ENCODE results near the gene PDLIM4.
A peak's percentile ranks its signal among the peaks of the same experiment; 100 is the strongest.

The PDLIM4 gene

GRCh38 chr5:132256783-132257130 lies 739 bp upstream of the PDLIM4 start:
- TF ChIP-seq CTCF (IDR thresholded peaks at IDR 0.05; ENCODE audit: low read depth, low read length, missing control alignments): no peak
- no peak for DNase-seq (ENCODE audit: extremely low read depth, low read depth)
- H3K4me3 ChIP-seq (replicated peaks; ENCODE audit: low read depth, low read length): peak overlapping the region; percentile 67

- TF ChIP-seq CTCF (IDR thresholded peaks at IDR 0.05; ENCODE audit: low read depth, low read length, missing control alignments): no peak
These were observed 889 bp downstream of the PDLIM4 start for GRCh38 chr5:132258102-132259068.

GRCh38 chr5:132259069-132259851 lies 1.8 kb downstream of the PDLIM4 start:
- TF ChIP-seq CTCF (IDR thresholded peaks at IDR 0.05; ENCODE audit: low read depth, low read length, missing control alignments): no peak
- peak; percentile 75 for DNase-seq (ENCODE audit: extremely low read depth, low read depth)
- H3K4me3 ChIP-seq (replicated peaks; ENCODE audit: low read depth, low read length): peak overlapping the region; percentile 67

More at GRCh38 chr5:132258102-132259068, 889 bp downstream of the PDLIM4 start:
- DNase-seq (ENCODE audit: extremely low read depth, low read depth): no peak
- peak overlapping the region; percentile 67 for H3K4me3 ChIP-seq (replicated peaks; ENCODE audit: low read depth, low read length)

- no peak for DNase-seq (ENCODE audit: extremely low read depth, low read depth)
- no peak for TF ChIP-seq CTCF (IDR thresholded peaks at IDR 0.05; ENCODE audit: low read depth, low read length, missing control alignments)
- peak overlapping the region; percentile 67 for H3K4me3 ChIP-seq (replicated peaks; ENCODE audit: low read depth, low read length)
These were observed 2.6 kb downstream of the PDLIM4 start for GRCh38 chr5:132260051-132260450.

GRCh38 chr5:132260714-132261551 lies 3.4 kb downstream of the PDLIM4 start:
- peak overlapping the region; percentile 67 for H3K4me3 ChIP-seq (replicated peaks; ENCODE audit: low read depth, low read length)
- DNase-seq (ENCODE audit: extremely low read depth, low read depth): peak; percentile 88
- TF ChIP-seq CTCF (IDR thresholded peaks at IDR 0.05; ENCODE audit: low read depth, low read length, missing control alignments): no peak

Data from HFF-Myc (cell line).